Calu3 (cell line): ENCODE measurements around the gene MPZL1. TPM values are rescaled to one million over a fixed set of nuclear protein-coding genes. Genes with fewer than 3 reads are reported as not detected.

Source experiments
- BruUV-seq: library from RNA; stranded (reverse); fragments of 400-500 nt; replicated peaks from 2 replicates; lab custom pipeline; 2021; lab: Mats Ljungman, UMichigan
- CTCF ChIA-PET: fragments of 300-600 bp; sonication (Branson Sonifier 250); formaldehyde crosslinking; loops from one replicate; lab custom pipeline; 2022; ENCODE audit warnings: antibody characterized with exemption; lab: Charles Lee
- DNase-seq: peaks from one replicate; pipeline ENCODE4 v3.0.0; 2022
- H3K27ac Mint-ChIP-seq: one replicate; pipeline ENCODE4 v1.8.0; 2022; ENCODE audit warnings: mixed read lengths; ENCODE audit not compliant: unreplicated experiment
- H3K27me3 Mint-ChIP-seq: one replicate; pipeline ENCODE4 v1.8.0; 2022; ENCODE audit warnings: mixed read lengths; ENCODE audit not compliant: unreplicated experiment
- H3K36me3 Mint-ChIP-seq: one replicate; pipeline ENCODE4 v1.8.0; 2022; ENCODE audit warnings: mild to moderate bottlenecking, moderate library complexity, mixed read lengths; ENCODE audit not compliant: insufficient read depth, unreplicated experiment
- H3K4me1 Mint-ChIP-seq: one replicate; pipeline ENCODE4 v1.8.0; 2022; ENCODE audit warnings: mild to moderate bottlenecking, low read depth, mixed read lengths; ENCODE audit not compliant: unreplicated experiment
- H3K4me3 Mint-ChIP-seq: one replicate; pipeline ENCODE4 v1.8.0; 2022; ENCODE audit warnings: mild to moderate bottlenecking, low read depth, moderate library complexity, mixed read lengths; ENCODE audit not compliant: unreplicated experiment
- H3K9me3 Mint-ChIP-seq: one replicate; pipeline ENCODE4 v1.8.0; 2022; ENCODE audit warnings: low read depth, mixed read lengths; ENCODE audit not compliant: unreplicated experiment
- CTCF ChIP-seq: fragments of 200-600 bp; IDR thresholded peaks from one replicate; pipeline ENCODE4 v1.8.0; 2022; ENCODE audit warnings: antibody characterized with exemption; ENCODE audit not compliant: unreplicated experiment
- intact Hi-C: fragments of 100-400 bp; cut with micrococcal nuclease; formaldehyde crosslinking; loops from one replicate; pipeline ENCODE4 v1.10.0; 2022; ENCODE audit not compliant: unreplicated experiment
- total RNA-seq: library from RNA; stranded (reverse); gene quantifications from 2 replicates; pipeline ENCODE4 v1.2.3, GENCODE V29; 2022

MPZL1 gene
- total RNA-seq, 1 experiment from 2014 or later = 139 TPM

GRCh38 chr1:167689567-167689920 is 32.2 kb upstream of the MPZL1 start:
- intact Hi-C loops = no loop called here
- no peaks in the 10 kb centered on the region for H3K9me3 Mint-ChIP-seq

GRCh38 chr1:167690053-167690452 is 31.7 kb upstream of the MPZL1 start:
- Mint-ChIP-seq H3K36me3 (no peaks in the 10 kb centered on the region), H3K27ac (no peak overlapping the region), H3K9me3 (no peaks in the 10 kb centered on the region), H3K4me3 (no peak overlapping the region), H3K4me1 (no peaks in the 10 kb centered on the region), H3K27me3 (peaks cover 83% of the 10 kb centered on the region)
- intact Hi-C loops = no loop called here
- BruUV-seq = no TSS peak
- CTCF ChIA-PET = interaction anchor here (0.9 kb wide), 1 partner anchor 90 kb away, joined by 3 read pairs; no protein-coding TSS in a partner anchor
- DNase-seq = no peak
- TF ChIP-seq CTCF = no peak

More at GRCh38 chr1:167689567-167689920, 32.2 kb upstream of the MPZL1 start:
- TF ChIP-seq CTCF = no peak
- CTCF ChIA-PET = no interaction called here
- H3K27me3 Mint-ChIP-seq = peaks cover 88% of the 10 kb centered on the region
- no TSS peak for BruUV-seq
- no peak overlapping the region for H3K27ac Mint-ChIP-seq
- no peaks in the 10 kb centered on the region for H3K4me1 Mint-ChIP-seq
- H3K4me3 Mint-ChIP-seq = no peak overlapping the region
- DNase-seq = no peak
- no peaks in the 10 kb centered on the region for H3K36me3 Mint-ChIP-seq

GRCh38 chr1:167693425-167694045 is 28.2 kb upstream of the MPZL1 start:
- H3K27ac Mint-ChIP-seq = no peak overlapping the region
- DNase-seq = no peak
- H3K36me3 Mint-ChIP-seq = no peaks in the 10 kb centered on the region
- no peak overlapping the region for H3K4me3 Mint-ChIP-seq
- CTCF ChIA-PET = no interaction called here
- TF ChIP-seq CTCF = no peak
- intact Hi-C loops = no loop called here
- H3K27me3 Mint-ChIP-seq = peaks cover 62% of the 10 kb centered on the region
- no TSS peak for BruUV-seq
- H3K4me1 Mint-ChIP-seq = no peaks in the 10 kb centered on the region
- no peaks in the 10 kb centered on the region for H3K9me3 Mint-ChIP-seq

GRCh38 chr1:167694691-167695090 is 27.1 kb upstream of the MPZL1 start:
- H3K9me3 Mint-ChIP-seq = no peaks in the 10 kb centered on the region
- H3K36me3 Mint-ChIP-seq = no peaks in the 10 kb centered on the region
- H3K4me3 Mint-ChIP-seq = no peak overlapping the region
- H3K27me3 Mint-ChIP-seq = peaks cover 58% of the 10 kb centered on the region
- H3K4me1 Mint-ChIP-seq = no peaks in the 10 kb centered on the region
- no peak for DNase-seq
- CTCF ChIA-PET = interaction anchor here (0.7 kb wide), 1 partner anchor 8 kb away, joined by 4 read pairs; no protein-coding TSS in a partner anchor
- intact Hi-C loops = no loop called here
- TF ChIP-seq CTCF = no peak
- BruUV-seq = no TSS peak
- no peak overlapping the region for H3K27ac Mint-ChIP-seq
